GM20431 (cell line): Measurements from ENCODE around the gene TRAPPC5.
"Not testable (repeated sequence)": the region's sequence is repeated elsewhere in the genome, so short reads cannot be mapped to it uniquely, and the experiment has no call there.

Experiments used
- in situ Hi-C: fragments of 300-500 bp; cut with MseI, MboI; formaldehyde crosslinking; loops from one replicate; pipeline ENCODE4 v1.15.0; 2020; ENCODE audit warnings: low sequenced_read_pairs; ENCODE audit not compliant: unreplicated experiment

The TRAPPC5 gene

GRCh38 chr19:7680606-7681339 is at the start of gene TRAPPC5:
Gene TRAPPC5 (plus strand): TSS chr19:7680833. CDS start chr19:7682254, 1,421 bp downstream.
- in situ Hi-C loops: no loop called here

- in situ Hi-C loops: no loop called here
Observed at GRCh38 chr19:7631577-7631976, 49.1 kb upstream of the TRAPPC5 start.

GRCh38 chr19:7632340-7633203 is 48.1 kb upstream of the TRAPPC5 start:
- in situ Hi-C loops: no loop called here

GRCh38 chr19:7633698-7634097 is 46.9 kb upstream of the TRAPPC5 start, which contains the start of gene PCP2:
Gene PCP2 (minus strand): TSS chr19:7633719. CDS start chr19:7633457, 262 bp downstream.
- in situ Hi-C loops: no loop called here

GRCh38 chr19:7635670-7636069 is 45.0 kb upstream of the TRAPPC5 start:
- in situ Hi-C loops: no loop called here

GRCh38 chr19:7636317-7636690 is 44.3 kb upstream of the TRAPPC5 start:
- in situ Hi-C loops: no loop called here

GRCh38 chr19:7636691-7637373 is 43.8 kb upstream of the TRAPPC5 start, which contains the start of gene STXBP2:
Gene STXBP2 (plus strand): TSS chr19:7637110. CDS start chr19:7637150, 40 bp downstream.
- in situ Hi-C loops: no loop called here

- in situ Hi-C loops: no loop called here
Observed at GRCh38 chr19:7637374-7638256, 43.0 kb upstream of the TRAPPC5 start.

GRCh38 chr19:7638802-7639465 is 41.7 kb upstream of the TRAPPC5 start:
- in situ Hi-C loops: no loop called here

- in situ Hi-C loops: no loop called here
Observed at GRCh38 chr19:7639863-7640348, 40.7 kb upstream of the TRAPPC5 start.

- in situ Hi-C loops: no loop called here
Observed at GRCh38 chr19:7640803-7641202, 39.8 kb upstream of the TRAPPC5 start.

GRCh38 chr19:7641290-7642276 is 39.0 kb upstream of the TRAPPC5 start:
- in situ Hi-C loops: no loop called here

GRCh38 chr19:7642295-7643030 is 38.2 kb upstream of the TRAPPC5 start:
- in situ Hi-C loops: no loop called here

- in situ Hi-C loops: no loop called here
Observed at GRCh38 chr19:7643031-7643415, 37.6 kb upstream of the TRAPPC5 start.

- in situ Hi-C loops: not testable (repeated sequence)
Observed at GRCh38 chr19:7643629-7644549, 36.7 kb upstream of the TRAPPC5 start.

GRCh38 chr19:7644550-7644877 is 36.1 kb upstream of the TRAPPC5 start:
- in situ Hi-C loops: no loop called here
